IMR-90 (cell line): ENCODE measurements around the gene TCL1A. TPM values are rescaled to one million over a fixed set of nuclear protein-coding genes. Genes with fewer than 3 reads are reported as not detected.

Experiments used
- ATAC-seq: fragments of 200-7000 bp; cut with Tn5 transposase; 2 replicates; pipeline ENCODE4 v1.9.1; 2020; ENCODE audit warnings: low read depth, mild to moderate bottlenecking, moderate library complexity
- BruUV-seq: library from RNA; stranded (reverse); fragments of 400-500 nt; replicated peaks from 2 replicates; lab custom pipeline; 2021; lab: Mats Ljungman, UMichigan
- CTCF ChIA-PET: fragments of 300-600 bp; formaldehyde crosslinking; extraction: SDS; loops from one replicate; lab custom pipeline; 2021; ENCODE audit warnings: antibody characterized with exemption; lab: Yijun Ruan, JAX
- POLR2A ChIA-PET: fragments of 300-600 bp; sonication (Branson Sonifier 250); formaldehyde crosslinking; loops from one replicate; lab custom pipeline; 2022; ENCODE audit warnings: antibody characterized with exemption; ENCODE audit not compliant: unreplicated experiment; lab: Charles Lee
- DNase-seq: peaks from one replicate; pipeline ENCODE4 v3.0.0; 2013
- H2AFZ ChIP-seq: replicated peaks from 2 replicates; pipeline ENCODE3; 2013; ENCODE audit warnings: low read length, mild to moderate bottlenecking; ENCODE audit not compliant: poor library complexity
- H2AK5ac ChIP-seq: 2 replicates; pipeline ENCODE4 v1.6.1; 2013; ENCODE audit warnings: low read depth, low read length, inconsistent platforms
- H2AK9ac ChIP-seq: replicated peaks from 2 replicates; pipeline ENCODE3; 2013; ENCODE audit warnings: mild to moderate bottlenecking, low read depth, low read length, moderate library complexity; ENCODE audit not compliant: poor library complexity
- H2BK120ac ChIP-seq: 2 replicates; pipeline ENCODE4 v1.6.1; 2013; ENCODE audit warnings: low read depth, low read length, inconsistent platforms
- H2BK15ac ChIP-seq: 3 replicates; pipeline ENCODE4 v1.6.1; 2013; ENCODE audit warnings: low read depth, low read length, inconsistent platforms
- H2BK20ac ChIP-seq: 2 replicates; pipeline ENCODE4 v1.6.1; 2013; ENCODE audit warnings: low read depth, mild to moderate bottlenecking, inconsistent platforms, low read length, moderate library complexity
- H2BK5ac ChIP-seq: 2 replicates; pipeline ENCODE4 v1.6.1; 2013; ENCODE audit warnings: mild to moderate bottlenecking, low read depth, low read length, inconsistent platforms; ENCODE audit not compliant: poor library complexity, severe bottlenecking
- H3K14ac ChIP-seq: replicated peaks from 2 replicates; pipeline ENCODE4 v1.6.1; 2013; ENCODE audit warnings: low read depth, low read length, inconsistent platforms
- H3K18ac ChIP-seq: 2 replicates; pipeline ENCODE4 v1.6.1; 2013; ENCODE audit warnings: low read depth, low read length, control low read depth
- H3K23ac ChIP-seq: 2 replicates; pipeline ENCODE4 v1.6.1; 2013; ENCODE audit warnings: low read depth, low read length, inconsistent platforms
- H3K27ac ChIP-seq: 2 replicates; pipeline ENCODE4 v1.5.1; 2013; ENCODE audit warnings: mild to moderate bottlenecking, control low read depth, low read length; ENCODE audit not compliant: insufficient read depth
- H3K27me3 ChIP-seq: 2 replicates; pipeline ENCODE4 v1.6.1; 2013; ENCODE audit warnings: low read length; ENCODE audit not compliant: control insufficient read depth, insufficient read depth
- H3K36me3 ChIP-seq: 2 replicates; pipeline ENCODE4 v1.6.1; 2013; ENCODE audit warnings: low read length, mixed read lengths; ENCODE audit not compliant: control insufficient read depth, insufficient read depth
- H3K4ac ChIP-seq: 2 replicates; pipeline ENCODE4 v1.6.1; 2013; ENCODE audit warnings: low read depth, low read length, inconsistent platforms
- H3K4me1 ChIP-seq: 2 replicates; pipeline ENCODE4 v1.6.1; 2013; ENCODE audit warnings: low read length, mixed read lengths; ENCODE audit not compliant: control insufficient read depth, insufficient read depth
- H3K4me2 ChIP-seq: 2 replicates; pipeline ENCODE4 v1.6.1; 2013; ENCODE audit warnings: low read depth, mild to moderate bottlenecking, control low read depth, low read length, moderate library complexity
- H3K4me3 ChIP-seq: 2 replicates; pipeline ENCODE4 v1.5.1; 2013; ENCODE audit warnings: low read depth, mild to moderate bottlenecking, control low read depth, low read length, moderate library complexity; ENCODE audit not compliant: insufficient read depth
- H3K56ac ChIP-seq: 2 replicates; pipeline ENCODE4 v1.6.1; 2013; ENCODE audit warnings: low read length, inconsistent platforms; ENCODE audit not compliant: insufficient read depth; ENCODE audit errors: extremely low read depth
- H3K79me1 ChIP-seq, 2 experiments: 2 replicates each; pipeline ENCODE4 v1.6.1; 2013; ENCODE audit warnings: low read length in 2 of 2, inconsistent platforms in 1 of 2, low read depth in 1 of 2
- H3K9ac ChIP-seq: 2 replicates; pipeline ENCODE4 v1.6.1; 2013; ENCODE audit warnings: low read depth, low read length, control low read depth
- H3K9me1 ChIP-seq: 2 replicates; pipeline ENCODE4 v1.6.1; 2013; ENCODE audit warnings: low read length, inconsistent platforms; ENCODE audit not compliant: insufficient read depth
- H3K9me3 ChIP-seq: 2 replicates; pipeline ENCODE4 v1.6.1; 2013; ENCODE audit warnings: low read length; ENCODE audit not compliant: control insufficient read depth, insufficient read depth
- H4K20me1 ChIP-seq: 2 replicates; pipeline ENCODE4 v1.6.1; 2013; ENCODE audit warnings: low read length, inconsistent platforms; ENCODE audit not compliant: insufficient read depth
- H4K5ac ChIP-seq: 2 replicates; pipeline ENCODE4 v1.6.1; 2013; ENCODE audit warnings: mild to moderate bottlenecking, low read depth, low read length, control low read depth
- H4K8ac ChIP-seq, 2 experiments: 2 replicates each; pipeline ENCODE4 v1.6.1; 2013; ENCODE audit warnings: low read depth in 2 of 2, low read length in 2 of 2, control low read depth in 1 of 2, inconsistent platforms in 1 of 2
- H4K91ac ChIP-seq: 2 replicates; pipeline ENCODE4 v1.6.1; 2013; ENCODE audit warnings: low read depth, low read length, inconsistent platforms; ENCODE audit not compliant: insufficient read depth
- BHLHE40 ChIP-seq: fragments of 150-350 bp; IDR thresholded peaks from 2 replicates; pipeline ENCODE4 v1.6.1; 2016; ENCODE audit warnings: mild to moderate bottlenecking, low read depth, low read length
- CEBPB ChIP-seq: IDR thresholded peaks from 2 replicates; pipeline ENCODE4 v1.6.1; 2012; ENCODE audit warnings: low read depth, low read length, improper control_type of control experiment
- CHD1 ChIP-seq: IDR thresholded peaks from 2 replicates; pipeline ENCODE4 v1.6.1; 2012; ENCODE audit warnings: low read depth, low read length, improper control_type of control experiment
- CTCF ChIP-seq: conservative IDR thresholded peaks from 2 replicates; pipeline ENCODE4 v1.5.1; 2012; ENCODE audit warnings: mild to moderate bottlenecking, low read depth, low read length, improper control_type of control experiment
- FOS ChIP-seq: fragments of 150-350 bp; IDR thresholded peaks from 2 replicates; pipeline ENCODE4 v1.6.1; 2016; ENCODE audit warnings: low read depth, low read length
- MAFK ChIP-seq: IDR thresholded peaks from 2 replicates; pipeline ENCODE4 v1.6.1; 2012; ENCODE audit warnings: low read depth, low read length, improper control_type of control experiment
- MAZ ChIP-seq: IDR thresholded peaks from 2 replicates; pipeline ENCODE4 v1.6.1; 2012; ENCODE audit warnings: low read depth, mild to moderate bottlenecking, low read length, improper control_type of control experiment, moderate library complexity, borderline replicate concordance
- POLR2A ChIP-seq: IDR thresholded peaks from 2 replicates; pipeline ENCODE4 v1.6.1; 2012; ENCODE audit warnings: mild to moderate bottlenecking, low read depth, low read length
- RAD21 ChIP-seq: IDR thresholded peaks from 2 replicates; pipeline ENCODE4 v1.6.1; 2012; ENCODE audit warnings: low read length, improper control_type of control experiment
- RCOR1 ChIP-seq: IDR thresholded peaks from 2 replicates; pipeline ENCODE4 v1.6.1; 2012; ENCODE audit warnings: mild to moderate bottlenecking, low read length, improper control_type of control experiment; ENCODE audit not compliant: insufficient replicate concordance
- SMC3 ChIP-seq: fragments of 150-350 bp; IDR thresholded peaks from 2 replicates; pipeline ENCODE4 v1.6.1; 2016; ENCODE audit warnings: low read depth, mild to moderate bottlenecking, antibody characterized with exemption, low read length, moderate library complexity
- USF2 ChIP-seq: fragments of 150-350 bp; IDR thresholded peaks from 2 replicates; pipeline ENCODE4 v1.6.1; 2017; ENCODE audit warnings: mild to moderate bottlenecking, antibody characterized with exemption, low read length, low read depth
- WGBS, 2 experiments: methylation state at CpG; one replicate each; pipeline versions ENCODE4 v1.1.5 to v1.1.7; 2013; ENCODE audit warnings: missing lambda C conversion rate in 2 of 2; ENCODE audit not compliant: insufficient read length in 1 of 2; ENCODE audit errors: extremely low coverage in 2 of 2; 5-methylcytosine and 5-hydroxymethylcytosine counted together
- dilution Hi-C: fragments of 300-500 bp; cut with HindIII; formaldehyde crosslinking; loops from one replicate; pipeline ENCODE4 v1.14.3; 2018; ENCODE audit warnings: low sequenced_read_pairs; ENCODE audit not compliant: unreplicated experiment
- in situ Hi-C: fragments of 300-500 bp; cut with MboI; formaldehyde crosslinking; loops from 3 replicates; pipeline ENCODE4 v1.14.3; 2019; ENCODE audit warnings: low sequenced_read_pairs, inconsistent platforms, mixed read lengths
- intact Hi-C: fragments of 100-400 bp; cut with micrococcal nuclease; formaldehyde crosslinking; loops from 2 replicates; pipeline ENCODE4 v1.10.0; 2022
- polyA plus RNA-seq, 3 experiments: library from polyadenylated mRNA; depleted of rRNA; stranded (reverse); fragments of >200 nt; gene quantifications; 2 replicates each; pipeline ENCODE4 v1.2.3, GENCODE V29; 2012; ENCODE audit warnings: low replicate concordance in 1 of 3
- total RNA-seq: library from RNA; depleted of rRNA; stranded (reverse); fragments of >200 nt; gene quantifications from 2 replicates; pipeline ENCODE4 v1.2.3, GENCODE V29; 2012

Gene TCL1A
- total and polyA plus RNA-seq, 2 of the 4 experiments (the other 2 are of a cell fraction), result not detected

GRCh38 chr14:95692109-95692508, 21.8 kb downstream of the TCL1A start:
- Histone ChIP-seq H4K91ac (no peak overlapping the region), H3K27me3 (no peaks in the 10 kb centered on the region), H2AK9ac (no peak overlapping the region), H3K9ac (no peak overlapping the region), H2BK5ac (no peak overlapping the region), H2BK15ac (no peak overlapping the region), H4K20me1 (no peaks in the 10 kb centered on the region), H3K4me3 (no peak overlapping the region), H3K79me1 (no peaks in the 10 kb centered on the region), H3K9me3 (no peaks in the 10 kb centered on the region), H3K4me1 (no peaks in the 10 kb centered on the region), H2AFZ (no peak overlapping the region), H3K4me2 (no peak overlapping the region), H3K36me3 (no peaks in the 10 kb centered on the region), H4K5ac (no peak overlapping the region), H3K27ac (no peak overlapping the region), H3K18ac (no peak overlapping the region), H2BK120ac (no peak overlapping the region), H2AK5ac (no peak overlapping the region), H3K4ac (no peak overlapping the region), H3K9me1 (no peaks in the 10 kb centered on the region), H3K23ac (no peak overlapping the region), H4K8ac (no peak overlapping the region), H3K14ac (no peak overlapping the region), H3K56ac (no peak overlapping the region), H2BK20ac (no peak overlapping the region)
- no TSS peak for BruUV-seq
- dilution Hi-C loops (no loop called here), in situ Hi-C loops (no loop called here), intact Hi-C loops (no loop called here)
- WGBS, 2 experiments, result 22% methylated on average over 1 of the region's 4 CpGs; no CpG with 5 or more reads in 1 of the 2 experiments
- POLR2A ChIA-PET, result no interaction called here
- ATAC-seq (no peak), DNase-seq (no peak)
- TF ChIP-seq FOS, result no peak
- no peak for TF ChIP-seq MAFK
- TF ChIP-seq CHD1, result no peak
- no peak for TF ChIP-seq USF2
- no peak for TF ChIP-seq RAD21
- TF ChIP-seq POLR2A, result no peak
- no peak for TF ChIP-seq MAZ
- TF ChIP-seq CEBPB, result no peak
- no peak for TF ChIP-seq CTCF
- no peak for TF ChIP-seq BHLHE40
- no peak for TF ChIP-seq SMC3
- no peak for TF ChIP-seq RCOR1
- CTCF ChIA-PET, result no interaction called here
